HepG2 (cell line): ENCODE data around the gene ZCCHC8. TPM values are rescaled to one million over a fixed set of nuclear protein-coding genes. Genes with fewer than 3 reads are reported as not detected.

ENCODE experiments used
- ATAC-seq: fragments of 200-7000 bp; cut with Tn5 transposase; 3 replicates; pipeline ENCODE4 v1.9.1; 2020; ENCODE audit warnings: mild to moderate bottlenecking, moderate library complexity
- BruUV-seq: library from RNA; stranded (reverse); fragments of 400-500 nt; replicated peaks from 2 replicates; lab custom pipeline; 2021; lab: Mats Ljungman, UMichigan
- CTCF ChIA-PET: fragments of 300-600 bp; formaldehyde crosslinking; extraction: SDS; loops from one replicate; lab custom pipeline; 2021; ENCODE audit warnings: low total read pairs, inconsistent platforms, low intra/inter-chr PET ratio; lab: Yijun Ruan, JAX
- POLR2A ChIA-PET: fragments of 350-600 bp; sonication (Branson Sonifier 250); formaldehyde crosslinking; loops from one replicate; lab custom pipeline; 2020; ENCODE audit warnings: antibody characterized with exemption, inconsistent platforms; lab: Yijun Ruan, JAX
- DNase-seq: peaks from one replicate; pipeline ENCODE4 v3.0.0-alpha.2; 2015; ENCODE audit warnings: low spot score
- FAIRE-seq: peaks from 3 replicates; lab custom pipeline; 2011; peaks lifted over from hg19 to GRCh38; lab: Jason Lieb, UNC
- H2AFZ ChIP-seq: one replicate; pipeline ENCODE4 v1.6.1; 2011; ENCODE audit warnings: low read length, inconsistent platforms
- H3K27ac ChIP-seq: fragments of 300-600 bp; 3 replicates; pipeline ENCODE4 v1.8.0; 2011; ENCODE audit warnings: mixed run types, mild to moderate bottlenecking, mixed read lengths, low read length, inconsistent platforms; ENCODE audit not compliant: insufficient read depth; ENCODE audit errors: extremely low read length
- H3K27me3 ChIP-seq, 2 experiments: fragments of 200-600 bp in 1 of 2; 2 replicates in 1 of 2; 3 replicates in 1 of 2; pipeline versions ENCODE4 v1.6.0 to v1.8.0; 2011; ENCODE audit warnings: low read length in 2 of 2, mild to moderate bottlenecking in 2 of 2, moderate library complexity in 2 of 2, inconsistent platforms in 1 of 2; ENCODE audit not compliant: insufficient read depth in 2 of 2, control insufficient read depth in 1 of 2
- H3K36me3 ChIP-seq, 2 experiments: fragments of 200-600 bp in 1 of 2; replicated peaks in 1 of 2; 2 replicates in 1 of 2; 3 replicates in 1 of 2; pipeline versions ENCODE4 v1.5.1 to v1.8.0; 2011; ENCODE audit warnings: low read length in 2 of 2, inconsistent platforms in 1 of 2; ENCODE audit not compliant: insufficient read depth in 2 of 2, control insufficient read depth in 1 of 2
- H3K4me1 ChIP-seq: 2 replicates; pipeline ENCODE4 v1.5.1; 2012; ENCODE audit warnings: low read length, inconsistent platforms; ENCODE audit not compliant: insufficient read depth
- H3K4me2 ChIP-seq: 2 replicates; pipeline ENCODE4 v1.6.0; 2011; ENCODE audit warnings: low read depth, low read length, inconsistent platforms
- H3K4me3 ChIP-seq, 3 experiments: fragments of 200-600 bp in 1 of 3; sonication (generic), shearing (Covaris generic) in 1 of 3; replicated peaks in 1 of 3; 2 replicates each; pipeline ENCODE4 v1.5.1; 2011 to 2016; ENCODE audit warnings: low read length in 3 of 3, inconsistent platforms in 2 of 3, low read depth in 2 of 3, mild to moderate bottlenecking in 2 of 3, control low read depth in 1 of 3, mixed read lengths in 1 of 3; ENCODE audit not compliant: insufficient read depth in 1 of 3
- H3K79me2 ChIP-seq: one replicate; pipeline ENCODE4 v1.6.1; 2011; ENCODE audit warnings: low read length, inconsistent platforms; ENCODE audit not compliant: insufficient read depth
- H3K9ac ChIP-seq: 2 replicates; pipeline ENCODE4 v1.6.0; 2011; ENCODE audit warnings: mild to moderate bottlenecking, low read depth, low read length, inconsistent platforms; ENCODE audit not compliant: insufficient read depth
- H3K9me3 ChIP-seq: 2 replicates; pipeline ENCODE4 v1.5.1; 2012; ENCODE audit warnings: mild to moderate bottlenecking, low read length
- H4K20me1 ChIP-seq: 2 replicates; pipeline ENCODE4 v1.6.0; 2011; ENCODE audit warnings: inconsistent platforms, mild to moderate bottlenecking, low read length, moderate library complexity; ENCODE audit not compliant: insufficient read depth
- DPF2 ChIP-seq: sonication (generic); formaldehyde crosslinking; IDR thresholded peaks from 2 replicates; pipeline ENCODE4 v1.4.0; 2020; ENCODE audit warnings: mild to moderate bottlenecking, low read depth, missing genetic modification reagents, borderline replicate concordance
- FOXO4 ChIP-seq: sonication (generic); formaldehyde crosslinking; conservative IDR thresholded peaks from 2 replicates; pipeline ENCODE4 v1.8.1; 2023; ENCODE audit warnings: missing genetic modification reagents
- GATA4 ChIP-seq: sonication (generic); IDR thresholded peaks from 2 replicates; pipeline ENCODE4 v1.6.1; 2016; ENCODE audit warnings: antibody characterized with exemption, low read depth, borderline replicate concordance
- HHEX ChIP-seq: IDR thresholded peaks from 2 replicates; pipeline ENCODE4 v1.6.1; 2016; ENCODE audit warnings: control low read depth
- MYNN ChIP-seq: sonication (generic); formaldehyde crosslinking; IDR thresholded peaks from 2 replicates; pipeline ENCODE4 v1.4.0; 2020; ENCODE audit warnings: mild to moderate bottlenecking, low read depth, missing genetic modification reagents
- SOX6 ChIP-seq, 2 experiments: fragments of 450-650 bp in 1 of 2; sonication (generic) in 1 of 2; formaldehyde crosslinking in 1 of 2; IDR thresholded peaks; 2 replicates each; pipeline versions ENCODE4 v1.4.0 to v1.6.1; 2017 to 2020; ENCODE audit warnings: antibody characterized with exemption in 1 of 2, mild to moderate bottlenecking in 1 of 2, missing genetic modification reagents in 1 of 2
- WIZ ChIP-seq: sonication (generic); formaldehyde crosslinking; IDR thresholded peaks from 2 replicates; pipeline ENCODE4 v1.5.1; 2020; ENCODE audit warnings: mild to moderate bottlenecking, missing genetic modification reagents
- ZKSCAN8 ChIP-seq: IDR thresholded peaks from 2 replicates; pipeline ENCODE4 v1.6.1; 2016; ENCODE audit warnings: borderline replicate concordance, missing genetic modification reagents, missing compliant biosample characterization
- ZMYM2 ChIP-seq: sonication (generic); formaldehyde crosslinking; IDR thresholded peaks from 2 replicates; pipeline ENCODE4 v1.8.0; 2022; ENCODE audit warnings: mild to moderate bottlenecking, missing genetic modification reagents
- ZNF34 ChIP-seq: sonication (generic); formaldehyde crosslinking; IDR thresholded peaks from 2 replicates; pipeline ENCODE4 v1.4.0; 2020; ENCODE audit warnings: mild to moderate bottlenecking, missing genetic modification reagents, borderline replicate concordance
- ZNF589 ChIP-seq: sonication (generic); formaldehyde crosslinking; conservative IDR thresholded peaks from 2 replicates; pipeline ENCODE4 v1.8.0; 2022; ENCODE audit warnings: mild to moderate bottlenecking, moderate library complexity, missing genetic modification reagents
- ZNF616 ChIP-seq: sonication (generic); formaldehyde crosslinking; IDR thresholded peaks from 2 replicates; pipeline ENCODE4 v1.5.0; 2020; ENCODE audit warnings: low read depth, mild to moderate bottlenecking, missing genetic modification reagents
- ZNF644 ChIP-seq: IDR thresholded peaks from 2 replicates; pipeline ENCODE4 v1.6.1; 2016; ENCODE audit warnings: low read depth
- ZXDC ChIP-seq: sonication (generic); formaldehyde crosslinking; IDR thresholded peaks from 2 replicates; pipeline ENCODE4 v1.5.0; 2020; ENCODE audit warnings: mild to moderate bottlenecking, missing genetic modification reagents
- WGBS: methylation state at CpG from one replicate; pipeline ENCODE4 v1.1.6; 2017; ENCODE audit warnings: low lambda C conversion rate; 5-methylcytosine and 5-hydroxymethylcytosine counted together
- in situ Hi-C: cut with HindIII; loops from 2 replicates; pipeline ENCODE4 v1.10.0; 2017; ENCODE audit warnings: low pct_unique_long_range_greater_than_20kb; ENCODE audit not compliant: extremely low pct_ligation_motif_present
- intact Hi-C: fragments of 100-400 bp; cut with micrococcal nuclease; formaldehyde crosslinking; loops from one replicate; pipeline ENCODE4 v1.10.0; 2022; ENCODE audit not compliant: unreplicated experiment
- polyA plus RNA-seq, 8 experiments: library from polyadenylated mRNA; depleted of rRNA in 3 of 8; stranded (reverse) in 7 of 8; unstranded in 1 of 8; fragments of >200 nt; fragmentation: Illumina TruSeq in 4 of 8; extraction: Trizol in 4 of 8; gene quantifications; 2 replicates each; pipeline versions ENCODE4 v1.2.1 to v1.2.3, GENCODE V29; 2011 to 2016; ENCODE audit warnings: low read depth in 4 of 8, missing spikeins in 1 of 8, mixed read lengths in 1 of 8; ENCODE audit not compliant: insufficient read depth in 1 of 8
- total RNA-seq, 5 experiments: library from RNA; depleted of rRNA; stranded (reverse); fragments of >200 nt; fragmentation: Illumina TruSeq; extraction: Trizol; gene quantifications; 2 replicates each; pipeline ENCODE4 v1.2.3, GENCODE V29; 2016; ENCODE audit warnings: low read depth in 1 of 5
- TF ChIP-seq, protein P1 (sequence below): sonication (generic); formaldehyde crosslinking; IDR thresholded peaks from 2 replicates; pipeline ENCODE4 v1.4.0; 2020; ENCODE audit warnings: missing genetic modification reagents
- TF ChIP-seq, protein P2 (sequence below): sonication (generic); formaldehyde crosslinking; IDR thresholded peaks from 2 replicates; pipeline ENCODE4 v1.9.0; 2021; ENCODE audit warnings: missing genetic modification reagents, borderline replicate concordance

ZCCHC8 gene
- total and polyA plus RNA-seq, 2 of the 13 experiments (the other 11 are each of a cell fraction or from before 2014, with no cell fraction given), result 18.6 to 20.9 TPM

GRCh38 chr12:122437656-122438121 is 63.0 kb downstream of the ZCCHC8 start:
- peak overlapping the region; percentile 23 for H3K4me2 ChIP-seq
- ChIA-PET CTCF (no interaction called here), POLR2A (interaction anchor here (0.9 kb wide), 1 partner anchor 63 kb away, joined by 3 read pairs; the partner anchor contains the start of gene ZCCHC8)
- FAIRE-seq, result no peak
- no peak for DNase-seq
- H3K27ac ChIP-seq, result no peak overlapping the region
- peaks cover 0 to 2% of the 10 kb centered on the region in 2 experiments; a peak in 1 of 5 replicates for H3K27me3 ChIP-seq
- H3K4me1 ChIP-seq, result peaks cover 18% of the 10 kb centered on the region
- no peak overlapping the region for H3K9ac ChIP-seq
- no peaks in the 10 kb centered on the region for H3K79me2 ChIP-seq
- 60% methylated on average over 7 of the region's 8 CpGs for WGBS
- no peaks in the 10 kb centered on the region for H3K9me3 ChIP-seq
- no peaks in the 10 kb centered on the region for H3K36me3 ChIP-seq
- no TSS peak for BruUV-seq
- no peak overlapping the region for H3K4me3 ChIP-seq
- in situ Hi-C loops (no loop called here), intact Hi-C loops (no loop called here)
- no peak overlapping the region for H2AFZ ChIP-seq
- peak; percentile 40; the same call in 2 of the 3 replicates for ATAC-seq
- H4K20me1 ChIP-seq, result no peaks in the 10 kb centered on the region
- TF ChIP-seq GATA4 (no peak), ZNF589 (CRISPR knock-in tag) (no peak), WIZ (CRISPR knock-in tag) (no peak), ZNF616 (CRISPR knock-in tag) (no peak), FOXO4 (CRISPR knock-in tag) (no peak), ZMYM2 (CRISPR knock-in tag) (no peak), ZNF644 (CRISPR knock-in tag) (no peak), ZNF34 (CRISPR knock-in tag) (no peak), MYNN (CRISPR knock-in tag) (no peak), SOX6 (IDR thresholded peaks at IDR 0.05) (no peak), SOX6 (CRISPR knock-in tag; IDR thresholded peaks at IDR 0.05) (no peak), ZKSCAN8 (CRISPR knock-in tag) (no peak), HHEX (CRISPR knock-in tag) (no peak), ZXDC (CRISPR knock-in tag) (no peak), DPF2 (CRISPR knock-in tag) (no peak)
- TF ChIP-seq, protein P1, sequence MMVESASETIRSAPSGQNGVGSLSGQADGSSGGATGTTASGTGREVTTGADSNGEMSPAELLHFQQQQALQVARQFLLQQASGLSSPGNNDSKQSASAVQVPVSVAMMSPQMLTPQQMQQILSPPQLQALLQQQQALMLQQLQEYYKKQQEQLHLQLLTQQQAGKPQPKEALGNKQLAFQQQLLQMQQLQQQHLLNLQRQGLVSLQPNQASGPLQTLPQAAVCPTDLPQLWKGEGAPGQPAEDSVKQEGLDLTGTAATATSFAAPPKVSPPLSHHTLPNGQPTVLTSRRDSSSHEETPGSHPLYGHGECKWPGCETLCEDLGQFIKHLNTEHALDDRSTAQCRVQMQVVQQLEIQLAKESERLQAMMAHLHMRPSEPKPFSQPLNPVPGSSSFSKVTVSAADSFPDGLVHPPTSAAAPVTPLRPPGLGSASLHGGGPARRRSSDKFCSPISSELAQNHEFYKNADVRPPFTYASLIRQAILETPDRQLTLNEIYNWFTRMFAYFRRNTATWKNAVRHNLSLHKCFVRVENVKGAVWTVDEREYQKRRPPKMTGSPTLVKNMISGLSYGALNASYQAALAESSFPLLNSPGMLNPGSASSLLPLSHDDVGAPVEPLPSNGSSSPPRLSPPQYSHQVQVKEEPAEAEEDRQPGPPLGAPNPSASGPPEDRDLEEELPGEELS, result no peak
- TF ChIP-seq, protein P2, sequence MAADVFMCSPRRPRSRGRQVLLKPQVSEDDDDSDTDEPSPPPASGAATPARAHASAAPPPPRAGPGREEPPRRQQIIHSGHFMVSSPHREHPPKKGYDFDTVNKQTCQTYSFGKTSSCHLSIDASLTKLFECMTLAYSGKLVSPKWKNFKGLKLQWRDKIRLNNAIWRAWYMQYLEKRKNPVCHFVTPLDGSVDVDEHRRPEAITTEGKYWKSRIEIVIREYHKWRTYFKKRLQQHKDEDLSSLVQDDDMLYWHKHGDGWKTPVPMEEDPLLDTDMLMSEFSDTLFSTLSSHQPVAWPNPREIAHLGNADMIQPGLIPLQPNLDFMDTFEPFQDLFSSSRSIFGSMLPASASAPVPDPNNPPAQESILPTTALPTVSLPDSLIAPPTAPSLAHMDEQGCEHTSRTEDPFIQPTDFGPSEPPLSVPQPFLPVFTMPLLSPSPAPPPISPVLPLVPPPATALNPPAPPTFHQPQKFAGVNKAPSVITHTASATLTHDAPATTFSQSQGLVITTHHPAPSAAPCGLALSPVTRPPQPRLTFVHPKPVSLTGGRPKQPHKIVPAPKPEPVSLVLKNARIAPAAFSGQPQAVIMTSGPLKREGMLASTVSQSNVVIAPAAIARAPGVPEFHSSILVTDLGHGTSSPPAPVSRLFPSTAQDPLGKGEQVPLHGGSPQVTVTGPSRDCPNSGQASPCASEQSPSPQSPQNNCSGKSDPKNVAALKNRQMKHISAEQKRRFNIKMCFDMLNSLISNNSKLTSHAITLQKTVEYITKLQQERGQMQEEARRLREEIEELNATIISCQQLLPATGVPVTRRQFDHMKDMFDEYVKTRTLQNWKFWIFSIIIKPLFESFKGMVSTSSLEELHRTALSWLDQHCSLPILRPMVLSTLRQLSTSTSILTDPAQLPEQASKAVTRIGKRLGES (CRISPR knock-in tag), result no peak
